ENCODE results near the gene KHDRBS2. TPM values are rescaled to one million over a fixed set of nuclear protein-coding genes. Genes with fewer than 3 reads are reported as not detected.

The KHDRBS2 gene
- total RNA-seq, 2 experiments from 2014 or later, result not detected

DNA sequence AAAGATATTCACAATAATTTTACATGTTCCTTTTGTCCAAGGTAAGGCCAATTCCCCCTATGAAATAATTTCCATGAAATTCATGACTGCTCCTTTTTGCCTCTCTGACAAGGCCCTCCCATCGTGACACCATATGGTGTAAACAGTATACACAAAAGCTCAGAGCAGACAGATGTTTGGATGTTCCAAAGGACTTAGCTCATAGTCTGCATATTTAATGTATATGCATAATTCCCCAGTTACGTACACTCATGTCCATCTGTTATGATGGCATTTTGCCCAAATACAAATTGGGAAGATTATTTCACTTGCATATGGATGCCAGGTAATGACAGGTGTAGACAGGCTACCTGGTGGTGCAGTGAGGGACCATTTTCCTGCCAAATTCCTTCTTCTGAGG lies 376.5 kb downstream of the KHDRBS2 start:
- Mint-ChIP-seq H3K36me3 (ENCODE audit: low read depth) (no peaks in the 10 kb centered on the region), H3K9me3 (peaks cover 11% of the 10 kb centered on the region), H3K27me3 (no peaks in the 10 kb centered on the region), H3K4me3 (no peak overlapping the region), H3K4me1 (ENCODE audit: low read depth) (no peaks in the 10 kb centered on the region), H3K27ac (no peak overlapping the region)
- TF ChIP-seq, protein P1, sequence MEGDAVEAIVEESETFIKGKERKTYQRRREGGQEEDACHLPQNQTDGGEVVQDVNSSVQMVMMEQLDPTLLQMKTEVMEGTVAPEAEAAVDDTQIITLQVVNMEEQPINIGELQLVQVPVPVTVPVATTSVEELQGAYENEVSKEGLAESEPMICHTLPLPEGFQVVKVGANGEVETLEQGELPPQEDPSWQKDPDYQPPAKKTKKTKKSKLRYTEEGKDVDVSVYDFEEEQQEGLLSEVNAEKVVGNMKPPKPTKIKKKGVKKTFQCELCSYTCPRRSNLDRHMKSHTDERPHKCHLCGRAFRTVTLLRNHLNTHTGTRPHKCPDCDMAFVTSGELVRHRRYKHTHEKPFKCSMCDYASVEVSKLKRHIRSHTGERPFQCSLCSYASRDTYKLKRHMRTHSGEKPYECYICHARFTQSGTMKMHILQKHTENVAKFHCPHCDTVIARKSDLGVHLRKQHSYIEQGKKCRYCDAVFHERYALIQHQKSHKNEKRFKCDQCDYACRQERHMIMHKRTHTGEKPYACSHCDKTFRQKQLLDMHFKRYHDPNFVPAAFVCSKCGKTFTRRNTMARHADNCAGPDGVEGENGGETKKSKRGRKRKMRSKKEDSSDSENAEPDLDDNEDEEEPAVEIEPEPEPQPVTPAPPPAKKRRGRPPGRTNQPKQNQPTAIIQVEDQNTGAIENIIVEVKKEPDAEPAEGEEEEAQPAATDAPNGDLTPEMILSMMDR (IDR thresholded peaks at IDR 0.05), result no peak
- DNase-seq (no peak), ATAC-seq (no peak)
- ChIA-PET CTCF (no interaction called here), POLR2A (no interaction called here)
- intact Hi-C loops (cut with micrococcal nuclease), result no loop called here

DNA sequence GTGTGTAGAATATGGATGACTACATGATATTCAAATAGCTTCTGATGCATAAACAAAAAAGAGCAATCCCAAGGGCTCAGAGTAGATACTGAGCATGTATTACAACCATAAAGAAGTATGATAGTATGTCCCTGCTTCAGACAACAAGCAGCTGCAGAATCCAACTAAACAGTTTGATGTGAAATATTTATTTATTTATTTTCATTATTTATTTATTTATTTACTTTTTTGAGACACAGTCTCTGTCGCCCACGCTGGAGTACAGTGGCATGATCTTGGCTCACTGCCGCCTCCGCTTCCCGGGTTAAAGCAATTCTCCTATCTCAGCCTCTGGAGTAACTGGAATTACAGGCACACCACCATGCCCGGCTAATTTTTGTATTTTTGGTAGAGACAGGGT lies 384.3 kb downstream of the KHDRBS2 start:
- TF ChIP-seq, protein P1 (IDR thresholded peaks at IDR 0.05), result no peak
- no peak for DNase-seq
- ChIA-PET CTCF (no interaction called here), POLR2A (no interaction called here)
- Mint-ChIP-seq H3K4me3 (no peak overlapping the region), H3K27me3 (no peaks in the 10 kb centered on the region), H3K27ac (no peak overlapping the region), H3K4me1 (ENCODE audit: low read depth) (no peaks in the 10 kb centered on the region), H3K9me3 (peaks cover 11% of the 10 kb centered on the region), H3K36me3 (ENCODE audit: low read depth) (no peaks in the 10 kb centered on the region)
- no peak for ATAC-seq
- intact Hi-C loops (cut with micrococcal nuclease), result no loop called here

DNA sequence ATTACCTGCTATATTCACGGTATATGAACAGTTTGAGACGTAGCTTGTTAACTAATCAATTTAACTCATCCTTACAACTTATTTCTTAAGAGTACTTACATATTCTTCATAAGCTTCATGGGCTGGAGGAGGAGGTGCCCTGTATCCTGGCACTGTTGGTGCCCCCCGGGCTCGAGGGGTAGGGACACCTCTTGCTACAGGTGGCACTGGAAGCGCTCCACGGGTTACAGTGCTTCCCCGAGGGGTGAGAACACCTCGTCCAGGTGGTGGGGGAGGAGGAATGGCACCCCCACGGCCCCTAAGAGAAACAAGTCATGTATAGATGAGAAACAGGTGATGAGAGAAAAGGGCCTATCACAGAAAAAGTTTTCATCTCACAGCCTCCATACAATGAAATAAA lies 391.5 kb downstream of the KHDRBS2 start:
- DNase-seq (no peak), ATAC-seq (no peak)
- Mint-ChIP-seq H3K27ac (no peak overlapping the region), H3K4me3 (no peak overlapping the region), H3K9me3 (peaks cover 11% of the 10 kb centered on the region), H3K27me3 (no peaks in the 10 kb centered on the region), H3K36me3 (ENCODE audit: low read depth) (no peaks in the 10 kb centered on the region), H3K4me1 (ENCODE audit: low read depth) (no peaks in the 10 kb centered on the region)
- POLR2A ChIA-PET, result no interaction called here
- TF ChIP-seq, protein P1 (IDR thresholded peaks at IDR 0.05), result no peak
- CTCF ChIA-PET, result no interaction called here
- intact Hi-C loops (cut with micrococcal nuclease), result no loop called here

DNA sequence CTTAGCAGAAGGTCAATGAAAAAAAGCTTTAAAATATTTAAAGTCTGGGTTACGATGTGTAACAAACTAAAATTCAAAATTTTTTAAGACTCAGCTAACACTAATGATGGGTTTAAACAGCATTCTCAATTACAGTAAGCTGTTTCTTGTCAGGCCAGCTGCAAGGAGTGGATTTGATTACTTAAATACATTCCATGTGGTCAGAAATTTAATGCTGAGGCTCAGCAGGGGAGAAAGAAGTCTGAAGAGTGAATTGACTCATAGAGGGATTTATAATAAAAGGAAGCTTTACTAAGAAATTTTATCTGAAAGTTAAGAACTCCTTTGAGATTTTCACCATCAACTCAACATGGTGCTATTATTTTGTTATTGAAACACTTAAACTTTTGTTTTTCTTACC lies 398.6 kb downstream of the KHDRBS2 start:
- intact Hi-C loops (cut with micrococcal nuclease), result no loop called here
- no peak overlapping the region for H3K4me3 Mint-ChIP-seq
- no peaks in the 10 kb centered on the region for H3K4me1 Mint-ChIP-seq (ENCODE audit: low read depth)
- POLR2A ChIA-PET, result no interaction called here
- no peak overlapping the region for H3K27ac Mint-ChIP-seq
- H3K36me3 Mint-ChIP-seq (ENCODE audit: low read depth), result no peaks in the 10 kb centered on the region
- TF ChIP-seq, protein P1 (IDR thresholded peaks at IDR 0.05), result no peak
- CTCF ChIA-PET, result no interaction called here
- no peaks in the 10 kb centered on the region for H3K27me3 Mint-ChIP-seq
- no peak for ATAC-seq
- no peak for DNase-seq
- H3K9me3 Mint-ChIP-seq, result peaks cover 10% of the 10 kb centered on the region

DNA sequence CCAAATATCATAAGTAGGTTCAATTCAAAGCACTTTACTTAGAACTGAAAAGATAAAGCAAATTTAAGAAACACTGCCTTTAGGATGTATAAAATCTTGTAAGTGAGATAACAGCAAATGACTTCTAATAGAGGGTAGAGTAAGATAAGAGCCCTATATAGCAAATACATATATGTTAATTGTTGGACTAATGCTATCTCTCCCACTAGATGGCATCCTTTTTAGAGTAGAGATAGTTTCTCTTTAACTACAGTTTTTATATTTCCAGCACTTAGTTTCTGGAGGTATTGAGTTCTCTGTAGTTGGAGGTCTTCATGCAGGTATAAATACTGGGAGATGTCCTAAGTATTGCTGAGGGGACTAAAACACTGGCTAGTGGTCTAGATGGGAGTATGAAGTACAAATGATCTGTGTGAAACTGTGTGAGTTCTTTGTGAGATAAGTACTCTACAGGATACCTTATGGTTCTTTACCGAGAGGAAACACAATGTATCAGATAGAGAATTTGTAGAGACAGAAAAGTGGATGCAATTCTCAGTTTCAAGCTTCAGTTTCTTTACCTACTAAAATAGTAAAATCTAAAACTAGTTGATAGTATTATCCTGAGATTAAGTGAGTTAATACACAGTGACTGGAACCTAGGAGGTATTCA lies 399.3 kb downstream of the KHDRBS2 start:
- Mint-ChIP-seq H3K4me1 (ENCODE audit: low read depth) (no peaks in the 10 kb centered on the region), H3K27ac (no peak overlapping the region), H3K4me3 (no peak overlapping the region), H3K27me3 (no peaks in the 10 kb centered on the region), H3K36me3 (ENCODE audit: low read depth) (no peaks in the 10 kb centered on the region), H3K9me3 (peaks cover 10% of the 10 kb centered on the region)
- no peak for DNase-seq
- intact Hi-C loops (cut with micrococcal nuclease), result no loop called here
- TF ChIP-seq, protein P1 (IDR thresholded peaks at IDR 0.05), result no peak
- ATAC-seq, result no peak
- POLR2A ChIA-PET, result no interaction called here
- CTCF ChIA-PET, result no interaction called here
